ENCODE data around the gene BAIAP2.

The BAIAP2 gene

DNA sequence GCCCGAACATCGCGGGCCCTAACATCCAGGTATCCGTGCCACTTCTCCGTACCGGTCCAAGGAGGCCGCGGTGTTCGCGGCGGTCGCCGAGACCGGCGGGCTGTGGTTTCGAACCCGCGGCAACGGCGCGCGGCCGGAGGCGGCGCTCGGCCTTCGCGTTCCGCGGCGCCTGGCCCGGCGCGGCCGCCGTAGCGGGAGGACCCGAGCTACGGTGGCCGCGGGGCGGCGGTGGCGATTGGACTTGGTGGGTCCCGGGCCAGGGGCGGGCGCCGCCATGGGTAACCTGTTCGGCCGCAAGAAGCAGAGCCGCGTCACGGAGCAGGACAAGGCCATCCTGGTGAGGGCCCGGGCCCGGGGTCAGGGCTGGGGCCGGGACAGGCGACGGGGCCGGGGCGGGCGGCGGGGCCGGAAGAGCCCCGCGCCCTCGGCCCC is 43.3 kb upstream of the BAIAP2 start, which contains the start of gene CHMP6:
Gene CHMP6 (plus strand): TSS at position 197 of the 432 bp plus-strand sequence. CDS start 78 bp downstream, at position 275.
- Histone ChIP-seq H3K36me3 (ENCODE audit: low read length) (no peaks in the 10 kb centered on the region), H3K27ac (ENCODE audit: low read depth, low read length) (no peak within 1 kb of the TSS), H2AFZ (ENCODE audit: low read depth, low read length, severe bottlenecking) (peak within 1 kb of the TSS; percentile 88), H3K4me2 (ENCODE audit: low read depth, low read length, poor library complexity, severe bottlenecking) (peak within 1 kb of the TSS; percentile 79), H3K9ac (ENCODE audit: low read length) (peak within 1 kb of the TSS; percentile 64), H3K79me2 (ENCODE audit: insufficient read depth, low read length) (0 out of 2 replicates have a peak, but pooled peaks cover 8% of the 10 kb centered on the region), H3K4me3 (ENCODE audit: insufficient read depth, low read length, poor library complexity, severe bottlenecking) (peak within 1 kb of the TSS; percentile 71), H3F3A (ENCODE audit: insufficient read depth) (no peaks in the 10 kb centered on the region), H3K9me3 (ENCODE audit: insufficient read depth, low read length) (no peaks in the 10 kb centered on the region), H3K9me2 (replicated peaks; ENCODE audit: insufficient read depth, low read length) (no peaks in the 10 kb centered on the region), H4K20me1 (ENCODE audit: low read depth, low read length) (no peaks in the 10 kb centered on the region), H3K27me3 (ENCODE audit: low read length) (no peaks in the 10 kb centered on the region)
- no peak for TF ChIP-seq EZH2phosphoT487 (conservative IDR thresholded peaks at IDR 0.05; ENCODE audit: low read length)
- TF ChIP-seq, protein P1, sequence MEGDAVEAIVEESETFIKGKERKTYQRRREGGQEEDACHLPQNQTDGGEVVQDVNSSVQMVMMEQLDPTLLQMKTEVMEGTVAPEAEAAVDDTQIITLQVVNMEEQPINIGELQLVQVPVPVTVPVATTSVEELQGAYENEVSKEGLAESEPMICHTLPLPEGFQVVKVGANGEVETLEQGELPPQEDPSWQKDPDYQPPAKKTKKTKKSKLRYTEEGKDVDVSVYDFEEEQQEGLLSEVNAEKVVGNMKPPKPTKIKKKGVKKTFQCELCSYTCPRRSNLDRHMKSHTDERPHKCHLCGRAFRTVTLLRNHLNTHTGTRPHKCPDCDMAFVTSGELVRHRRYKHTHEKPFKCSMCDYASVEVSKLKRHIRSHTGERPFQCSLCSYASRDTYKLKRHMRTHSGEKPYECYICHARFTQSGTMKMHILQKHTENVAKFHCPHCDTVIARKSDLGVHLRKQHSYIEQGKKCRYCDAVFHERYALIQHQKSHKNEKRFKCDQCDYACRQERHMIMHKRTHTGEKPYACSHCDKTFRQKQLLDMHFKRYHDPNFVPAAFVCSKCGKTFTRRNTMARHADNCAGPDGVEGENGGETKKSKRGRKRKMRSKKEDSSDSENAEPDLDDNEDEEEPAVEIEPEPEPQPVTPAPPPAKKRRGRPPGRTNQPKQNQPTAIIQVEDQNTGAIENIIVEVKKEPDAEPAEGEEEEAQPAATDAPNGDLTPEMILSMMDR (IDR thresholded peaks at IDR 0.05; ENCODE audit: insufficient read depth, low read length, poor library complexity, severe bottlenecking): no peak

DNA sequence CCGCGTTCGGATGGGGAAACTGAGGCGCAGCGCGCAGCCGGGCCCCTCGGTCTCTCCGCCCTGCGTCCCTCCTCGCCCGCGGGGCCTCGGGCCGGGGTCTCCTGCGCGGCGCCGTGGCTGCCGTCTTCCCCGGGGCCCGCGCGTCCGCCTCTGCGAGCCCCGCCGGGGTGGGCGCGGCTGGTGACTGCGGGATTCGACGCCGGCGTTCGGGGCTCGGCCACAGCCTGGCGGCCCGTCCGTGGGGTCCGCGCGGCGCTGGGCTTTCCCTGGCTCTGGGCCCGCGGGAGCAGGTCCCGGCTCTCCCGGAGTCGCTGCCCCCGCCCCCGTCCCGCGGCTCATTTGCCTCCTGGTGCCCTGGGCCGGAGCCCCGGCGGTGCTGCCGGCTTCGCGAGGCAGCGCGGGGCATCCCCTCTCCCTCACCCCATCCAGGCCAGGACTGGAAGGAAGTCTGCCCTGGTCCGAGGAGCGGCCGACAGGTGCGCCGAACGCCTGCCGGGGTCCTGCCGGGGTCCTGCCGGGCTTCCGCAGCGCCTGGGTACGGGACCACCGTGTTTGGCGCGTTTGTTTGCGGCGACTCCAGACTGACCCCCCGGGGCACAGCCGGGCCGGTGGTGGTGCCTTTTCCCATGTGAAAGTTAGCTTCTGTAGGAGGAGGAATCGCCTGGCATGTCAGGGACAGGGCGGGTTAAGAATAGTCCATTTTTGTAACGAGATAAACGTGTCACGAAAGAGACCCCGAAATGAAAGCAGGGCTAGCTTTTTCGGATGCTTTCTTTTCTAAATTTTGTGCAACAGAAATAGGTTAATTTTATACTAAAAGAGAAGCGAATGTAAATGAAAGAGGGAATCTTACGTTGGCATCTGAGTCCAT is 42.6 kb upstream of the BAIAP2 start:
- Histone ChIP-seq H3K27ac (ENCODE audit: low read depth, low read length) (no peak overlapping the region), H2AFZ (ENCODE audit: low read depth, low read length, severe bottlenecking) (peak overlapping the region; percentile 88)

DNA sequence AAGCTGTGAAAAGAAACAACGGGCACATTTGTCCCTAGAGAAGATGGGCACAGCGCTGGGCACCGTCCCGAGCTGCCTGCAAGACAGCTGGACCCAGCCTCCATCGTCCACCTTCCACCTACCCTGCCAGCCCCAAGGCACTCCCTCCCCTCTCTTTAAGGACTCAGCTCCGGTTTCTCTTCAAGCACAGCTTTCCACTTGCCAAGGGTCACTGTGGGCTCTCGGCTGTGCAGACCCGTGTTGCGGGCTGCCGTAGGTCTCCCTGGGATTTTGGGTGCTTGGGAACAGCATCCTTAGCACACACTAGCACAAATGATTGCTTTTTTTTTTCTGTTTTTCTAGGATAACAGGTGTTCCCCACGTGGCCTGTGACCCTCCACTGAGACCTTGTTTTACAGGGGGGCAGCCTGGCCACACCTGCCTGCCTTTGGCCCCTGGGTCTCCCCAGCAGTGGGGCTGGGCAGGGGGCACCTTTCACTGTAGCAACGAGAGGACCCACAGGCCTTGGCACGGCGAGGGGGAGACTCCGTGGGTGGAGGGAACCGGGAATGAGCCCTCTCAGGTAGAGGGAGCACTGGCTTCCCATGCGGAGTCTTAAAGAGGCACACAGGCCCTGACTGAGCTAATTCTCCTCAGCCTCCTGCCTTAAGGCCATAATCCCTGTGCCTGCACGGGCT is 41.9 kb upstream of the BAIAP2 start:
- Histone ChIP-seq H3F3A (ENCODE audit: insufficient read depth) (no peaks in the 10 kb centered on the region), H3K27ac (ENCODE audit: low read depth, low read length) (no peak overlapping the region), H3K4me2 (ENCODE audit: low read depth, low read length, poor library complexity, severe bottlenecking) (peak overlapping the region; percentile 79), H3K36me3 (ENCODE audit: low read length) (no peaks in the 10 kb centered on the region), H4K20me1 (ENCODE audit: low read depth, low read length) (no peaks in the 10 kb centered on the region), H3K9ac (ENCODE audit: low read length) (peak overlapping the region; percentile 64), H2AFZ (ENCODE audit: low read depth, low read length, severe bottlenecking) (no peak overlapping the region), H3K9me2 (replicated peaks; ENCODE audit: insufficient read depth, low read length) (no peaks in the 10 kb centered on the region), H3K9me3 (ENCODE audit: insufficient read depth, low read length) (no peaks in the 10 kb centered on the region), H3K4me3 (ENCODE audit: insufficient read depth, low read length, poor library complexity, severe bottlenecking) (peak overlapping the region; percentile 71), H3K79me2 (ENCODE audit: insufficient read depth, low read length) (0 out of 2 replicates have a peak, but pooled peaks cover 8% of the 10 kb centered on the region), H3K27me3 (ENCODE audit: low read length) (no peaks in the 10 kb centered on the region)
- TF ChIP-seq EZH2phosphoT487 (conservative IDR thresholded peaks at IDR 0.05; ENCODE audit: low read length): no peak
- TF ChIP-seq, protein P1 (IDR thresholded peaks at IDR 0.05; ENCODE audit: insufficient read depth, low read length, poor library complexity, severe bottlenecking): no peak

More for the DNA sequence above, 42.6 kb upstream of the BAIAP2 start:
- Histone ChIP-seq H4K20me1 (ENCODE audit: low read depth, low read length) (no peaks in the 10 kb centered on the region), H3K79me2 (ENCODE audit: insufficient read depth, low read length) (0 out of 2 replicates have a peak, but pooled peaks cover 8% of the 10 kb centered on the region), H3K4me2 (ENCODE audit: low read depth, low read length, poor library complexity, severe bottlenecking) (peak overlapping the region; percentile 79), H3K9me2 (replicated peaks; ENCODE audit: insufficient read depth, low read length) (no peaks in the 10 kb centered on the region), H3K27me3 (ENCODE audit: low read length) (no peaks in the 10 kb centered on the region), H3K9me3 (ENCODE audit: insufficient read depth, low read length) (no peaks in the 10 kb centered on the region), H3K4me3 (ENCODE audit: insufficient read depth, low read length, poor library complexity, severe bottlenecking) (peak overlapping the region; percentile 71), H3F3A (ENCODE audit: insufficient read depth) (no peaks in the 10 kb centered on the region), H3K9ac (ENCODE audit: low read length) (peak overlapping the region; percentile 64), H3K36me3 (ENCODE audit: low read length) (no peaks in the 10 kb centered on the region)
- TF ChIP-seq, protein P1 (IDR thresholded peaks at IDR 0.05; ENCODE audit: insufficient read depth, low read length, poor library complexity, severe bottlenecking): no peak
- no peak for TF ChIP-seq EZH2phosphoT487 (conservative IDR thresholded peaks at IDR 0.05; ENCODE audit: low read length)

Measured in SU-DHL-6 (cell line).